Measurements from ENCODE around the gene OR2J1. TPM values are rescaled to one million over a fixed set of nuclear protein-coding genes. Genes with fewer than 3 reads are reported as not detected.
A peak's percentile ranks its signal among the peaks of the same experiment; 100 is the strongest.

The OR2J1 gene
- not detected for total RNA-seq
- not detected for polyA plus RNA-seq (ENCODE audit: insufficient read length in 6 of 6)
- long read RNA-seq, donor 1: 0 reads
- long read RNA-seq, donor 2: 0 reads
- long read RNA-seq, donor 3: 0 reads
- long read RNA-seq, donor 4: 0 reads
- long read RNA-seq, donor 5: 0 reads
- long read RNA-seq, donor 6: 0 reads
- long read RNA-seq, donor 7: 0 reads
- long read RNA-seq, donor 8: 0 reads
- long read RNA-seq, donor 9: 0 reads
- long read RNA-seq, donor 10: 0 reads
- long read RNA-seq, donor 11: 0 reads
- long read RNA-seq, donor 12: 0 reads

DNA sequence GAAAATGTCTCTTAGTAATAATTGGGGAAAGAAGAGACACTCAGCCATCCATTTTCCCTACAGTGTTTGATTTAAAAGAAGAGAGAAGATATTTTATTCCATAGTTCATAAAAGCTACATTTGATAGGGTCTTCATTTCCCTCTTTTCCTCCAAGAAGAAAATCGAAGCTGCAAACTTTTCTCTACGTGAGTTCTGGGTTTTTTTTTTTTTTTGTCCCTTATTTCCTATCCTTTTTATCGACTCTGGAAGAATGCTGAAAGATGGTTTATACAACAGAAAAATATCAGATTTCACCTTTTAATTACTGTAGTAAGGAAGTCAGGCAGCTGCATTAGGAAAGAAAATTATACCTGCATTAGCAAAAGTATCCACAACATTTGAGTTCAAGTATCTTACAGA, at the start of gene OR2J1:
OR2J1 (plus strand) TSS at position 301 of the 400 bp plus-strand sequence. CDS start 1,453 bp downstream, outside the sequence.
- intact Hi-C loops (cut with DNase I): no loop called here
- DNase-seq: no peak
- Histone ChIP-seq H3K36me3 (no peaks in the 10 kb centered on the region), H3K4me3 (no peak within 1 kb of the TSS), H3K4me1 (no peaks in the 10 kb centered on the region), H3K27me3 (peaks cover 0 to 3% of the 10 kb centered on the region in 2 donors), H3K9me3 (no peaks in the 10 kb centered on the region), H3K27ac (no peak within 1 kb of the TSS)
- no peak for ATAC-seq
- TF ChIP-seq, protein P1, sequence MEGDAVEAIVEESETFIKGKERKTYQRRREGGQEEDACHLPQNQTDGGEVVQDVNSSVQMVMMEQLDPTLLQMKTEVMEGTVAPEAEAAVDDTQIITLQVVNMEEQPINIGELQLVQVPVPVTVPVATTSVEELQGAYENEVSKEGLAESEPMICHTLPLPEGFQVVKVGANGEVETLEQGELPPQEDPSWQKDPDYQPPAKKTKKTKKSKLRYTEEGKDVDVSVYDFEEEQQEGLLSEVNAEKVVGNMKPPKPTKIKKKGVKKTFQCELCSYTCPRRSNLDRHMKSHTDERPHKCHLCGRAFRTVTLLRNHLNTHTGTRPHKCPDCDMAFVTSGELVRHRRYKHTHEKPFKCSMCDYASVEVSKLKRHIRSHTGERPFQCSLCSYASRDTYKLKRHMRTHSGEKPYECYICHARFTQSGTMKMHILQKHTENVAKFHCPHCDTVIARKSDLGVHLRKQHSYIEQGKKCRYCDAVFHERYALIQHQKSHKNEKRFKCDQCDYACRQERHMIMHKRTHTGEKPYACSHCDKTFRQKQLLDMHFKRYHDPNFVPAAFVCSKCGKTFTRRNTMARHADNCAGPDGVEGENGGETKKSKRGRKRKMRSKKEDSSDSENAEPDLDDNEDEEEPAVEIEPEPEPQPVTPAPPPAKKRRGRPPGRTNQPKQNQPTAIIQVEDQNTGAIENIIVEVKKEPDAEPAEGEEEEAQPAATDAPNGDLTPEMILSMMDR (IDR thresholded peaks at IDR 0.05): no peak

DNA sequence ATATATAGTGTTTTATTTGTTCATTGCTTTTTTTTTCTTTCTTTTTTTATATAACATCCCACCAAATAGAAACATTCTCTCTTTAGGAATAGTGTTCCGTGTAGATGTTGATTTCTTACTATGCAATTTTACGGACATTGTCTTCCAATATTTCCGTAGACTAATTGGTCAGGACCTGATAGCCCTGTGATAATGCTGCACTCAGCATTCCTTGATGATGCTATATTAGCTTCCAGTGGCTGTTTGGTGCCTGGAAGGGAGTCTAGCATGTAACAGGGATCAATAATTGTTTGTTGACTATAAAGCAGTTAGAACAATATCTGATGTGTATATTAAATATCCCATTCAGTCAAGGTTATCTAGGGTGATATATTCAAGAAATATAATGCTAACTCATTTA, 47.6 kb upstream of the OR2J1 start:
- no peak for ATAC-seq
- no peak overlapping the region for H3K4me3 ChIP-seq
- H3K9me3 ChIP-seq: no peaks in the 10 kb centered on the region
- no peaks in the 10 kb centered on the region for H3K4me1 ChIP-seq
- TF ChIP-seq, protein P1 (IDR thresholded peaks at IDR 0.05): no peak
- H3K36me3 ChIP-seq: no peaks in the 10 kb centered on the region
- DNase-seq: no peak
- intact Hi-C loops (cut with DNase I): no loop called here
- H3K27me3 ChIP-seq: no peaks in the 10 kb centered on the region
- no peak overlapping the region for H3K27ac ChIP-seq

DNA sequence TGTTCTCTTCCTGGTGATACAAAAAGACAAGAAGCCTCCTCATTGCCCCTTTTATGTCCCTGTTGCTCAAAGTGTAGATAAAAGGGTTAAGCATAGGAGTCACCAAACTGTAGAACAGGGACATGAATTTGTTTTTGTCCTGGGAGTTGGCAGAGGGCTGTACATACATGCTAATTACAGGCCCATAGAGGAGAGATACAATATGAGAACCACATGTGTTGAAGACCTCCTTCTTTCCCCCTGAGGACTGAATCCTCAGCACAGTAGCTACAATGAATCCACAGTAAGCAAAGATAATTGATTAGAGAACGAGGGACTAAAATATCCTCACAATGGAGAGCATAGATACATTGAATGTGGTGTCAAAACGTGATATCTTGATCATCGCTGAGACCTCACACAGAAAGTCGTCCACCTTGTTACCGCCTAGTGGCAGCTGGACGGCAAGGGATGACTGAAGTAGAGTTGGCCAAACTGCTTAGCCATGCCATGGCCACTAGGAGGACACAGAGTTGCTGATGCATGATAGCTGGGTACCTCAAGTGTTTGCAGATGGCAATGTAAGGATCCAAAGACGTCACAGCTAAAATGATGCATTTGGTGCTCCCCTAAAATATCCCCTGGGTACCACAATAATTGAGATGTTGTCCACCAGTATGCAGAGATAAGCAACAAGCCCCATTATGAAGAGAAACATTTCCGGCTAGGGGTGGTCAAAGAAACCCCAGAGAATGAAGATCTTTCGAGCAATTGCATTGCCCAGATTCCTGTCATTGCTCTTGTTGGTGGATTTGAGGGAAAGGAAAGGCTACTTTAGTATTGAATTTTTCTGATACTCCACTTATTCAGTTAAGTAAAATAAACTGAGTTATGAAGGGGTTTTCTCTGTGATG, 27.2 kb upstream of the OR2J1 start:
- TF ChIP-seq, protein P1 (IDR thresholded peaks at IDR 0.05): peak; percentile 19 to 53
- no peak overlapping the region for H3K27ac ChIP-seq
- intact Hi-C loops (cut with DNase I): no loop called here
- peak in 2 of 4 donors; percentile 1 to 13 for DNase-seq
- H3K36me3 ChIP-seq: no peaks in the 10 kb centered on the region
- no peak overlapping the region for H3K4me3 ChIP-seq
- peaks cover 0 to 2% of the 10 kb centered on the region in 2 donors for H3K9me3 ChIP-seq
- peak; percentile 78 for ATAC-seq
- peaks cover 0 to 6% of the 10 kb centered on the region in 2 donors for H3K27me3 ChIP-seq
- no peaks in the 10 kb centered on the region for H3K4me1 ChIP-seq

DNA sequence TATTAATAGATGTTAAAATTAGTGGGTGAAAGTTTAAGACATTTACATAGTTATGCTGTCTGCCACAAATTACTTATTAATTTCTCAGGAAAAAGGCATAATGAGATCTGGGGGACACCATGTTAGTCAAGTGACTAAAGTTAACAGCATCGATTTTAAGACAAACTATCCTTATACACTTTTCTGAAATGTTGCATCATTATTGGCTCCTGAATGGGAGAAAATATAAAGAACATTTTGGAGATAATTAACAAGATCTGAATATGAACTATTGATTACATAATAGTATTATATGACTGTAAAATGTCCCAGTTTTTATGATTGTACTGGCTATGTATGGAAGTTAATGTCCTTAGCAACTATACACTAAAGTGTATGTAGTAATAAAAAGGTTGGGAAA, 20.1 kb upstream of the OR2J1 start:
- Histone ChIP-seq H3K27ac (no peak overlapping the region), H3K4me3 (no peak overlapping the region), H3K4me1 (no peaks in the 10 kb centered on the region), H3K9me3 (no peaks in the 10 kb centered on the region), H3K27me3 (peaks cover 0 to 5% of the 10 kb centered on the region in 2 donors), H3K36me3 (no peaks in the 10 kb centered on the region)
- DNase-seq (no peak), ATAC-seq (no peak)
- TF ChIP-seq, protein P1 (IDR thresholded peaks at IDR 0.05): no peak
- intact Hi-C loops (cut with DNase I): no loop called here

- no peak overlapping the region for H3K27ac ChIP-seq
- no peaks in the 10 kb centered on the region for H3K36me3 ChIP-seq
- intact Hi-C loops (cut with DNase I): no loop called here
- H3K27me3 ChIP-seq: no peaks in the 10 kb centered on the region
- TF ChIP-seq, protein P1 (IDR thresholded peaks at IDR 0.05): no peak
- DNase-seq (no peak), ATAC-seq (no peak)
- no peaks in the 10 kb centered on the region for H3K4me1 ChIP-seq
- no peak overlapping the region for H3K4me3 ChIP-seq
- H3K9me3 ChIP-seq: no peaks in the 10 kb centered on the region
These were observed 18.0 kb upstream of the OR2J1 start for GRCh38 chr6:29081312-29081711.
